K562 (cell line): Measurements from ENCODE around the gene ELP5. TPM values are rescaled to one million over a fixed set of nuclear protein-coding genes. Genes with fewer than 3 reads are reported as not detected.

Experiments used
- ADNP ChIP-seq: fragments of 200-800 bp; sonication (Bioruptor generic); IDR thresholded peaks from 2 replicates; pipeline ENCODE4 v1.6.1; 2016; ENCODE audit warnings: missing genetic modification characterization, missing compliant biosample characterization
- CAMTA2 ChIP-seq: fragments of 250-450 bp; sonication (Bioruptor Pico); conservative IDR thresholded peaks from 2 replicates; pipeline ENCODE4 v1.5.1; 2022
- CREB3L1 ChIP-seq: fragments of 450-650 bp; IDR thresholded peaks from 2 replicates; pipeline ENCODE4 v1.6.1; 2014; ENCODE audit warnings: low read depth, mild to moderate bottlenecking, moderate library complexity, borderline replicate concordance
- FOXP1 ChIP-seq: sonication (generic); formaldehyde crosslinking; IDR thresholded peaks from 2 replicates; pipeline ENCODE4 v1.8.0; 2022; ENCODE audit warnings: mild to moderate bottlenecking, missing genetic modification reagents
- MAX ChIP-seq: sonication (generic); formaldehyde crosslinking; IDR thresholded peaks from 2 replicates; pipeline ENCODE4 v1.9.0; 2022; ENCODE audit warnings: mild to moderate bottlenecking, missing genetic modification reagents
- SMAD2 ChIP-seq: fragments of 150-350 bp; IDR thresholded peaks from 2 replicates; pipeline ENCODE4 v1.6.1; 2014; ENCODE audit warnings: low read depth, mild to moderate bottlenecking, low read length
- SREBF1 ChIP-seq: fragments of 150-350 bp; IDR thresholded peaks from 2 replicates; pipeline ENCODE4 v1.6.1; 2014; ENCODE audit warnings: antibody characterized with exemption, low read depth, low read length, borderline replicate concordance
- SRSF7 ChIP-seq: fragments of 200-400 bp; formaldehyde crosslinking; optimal IDR thresholded peaks from 2 replicates; pipeline ENCODE3; 2017; ENCODE audit warnings: mild to moderate bottlenecking, low read depth, low read length
- TSC22D4 ChIP-seq: fragments of 450-650 bp; IDR thresholded peaks from 2 replicates; pipeline ENCODE4 v1.6.1; 2016; ENCODE audit warnings: missing genetic modification characterization, missing biosample characterization, control low read depth
- ZBTB7A ChIP-seq: IDR thresholded peaks from 2 replicates; pipeline ENCODE4 v1.6.1; 2011; ENCODE audit warnings: low read depth, mild to moderate bottlenecking, low read length, moderate library complexity, borderline replicate concordance; ENCODE audit not compliant: control insufficient read depth
- ZNF12 ChIP-seq: sonication (generic); formaldehyde crosslinking; IDR thresholded peaks from 2 replicates; pipeline ENCODE4 v1.4.0; 2020; ENCODE audit warnings: mild to moderate bottlenecking, missing genetic modification reagents
- ZNF75A ChIP-seq: fragments of 450-650 bp; formaldehyde crosslinking; IDR thresholded peaks from 2 replicates; pipeline ENCODE4 v1.4.0; 2020; ENCODE audit warnings: mild to moderate bottlenecking
- ZNF830 ChIP-seq: fragments of 250-450 bp; sonication (Bioruptor Pico); IDR thresholded peaks from 2 replicates; pipeline ENCODE4 v1.5.0; 2021; ENCODE audit warnings: mild to moderate bottlenecking
- polyA plus RNA-seq, 8 experiments: library from polyadenylated mRNA; depleted of rRNA in 4 of 8; stranded (reverse) in 5 of 8; unstranded in 3 of 8; fragments of >200 nt; fragmentation: Nextera tagmentation in 2 of 8; fragmentation: Illumina TruSeq in 1 of 8; extraction: Ambion mirVana in 2 of 8; extraction: Trizol in 1 of 8; gene quantifications; 2 replicates each; pipeline versions ENCODE4 v1.2.1 to v1.2.3, GENCODE V29; 2011 to 2014; ENCODE audit warnings: inconsistent platforms in 1 of 8, missing spikeins in 1 of 8
- total RNA-seq, 7 experiments: library from RNA; depleted of rRNA in 6 of 7; stranded (reverse); fragments of >200 nt in 6 of 7; fragmentation: Illumina TruSeq in 2 of 7; extraction: Trizol in 2 of 7; gene quantifications; 2 replicates each; pipeline versions ENCODE4 v1.2.1 to v1.2.3, GENCODE V29; 2011 to 2021; ENCODE audit warnings: low replicate concordance in 1 of 7
- TF ChIP-seq, protein P1 (sequence below), 2 experiments: fragments of 450-650 bp; formaldehyde crosslinking in 1 of 2; IDR thresholded peaks; 2 replicates each; pipeline versions ENCODE4 v1.4.0 to v1.6.1; 2014 to 2020; ENCODE audit warnings: mild to moderate bottlenecking in 2 of 2, borderline replicate concordance in 1 of 2, low read depth in 1 of 2
- TF ChIP-seq, protein P2 (sequence below): sonication (generic); formaldehyde crosslinking; IDR thresholded peaks from 2 replicates; pipeline ENCODE4 v1.4.0; 2020; ENCODE audit warnings: mild to moderate bottlenecking, missing genetic modification reagents

Gene ELP5
- total and polyA plus RNA-seq, 9 of the 15 experiments (the other 6 are each of a cell fraction or from before 2014, with no cell fraction given) = 25.7 to 77.9 (median 52.9) TPM

GRCh38 chr17:7214300-7215135, 37.5 kb upstream of the ELP5 start (continued):
- TF ChIP-seq CREB3L1 (no peak; the same call in 1 of the 2 replicates), ZNF75A (CRISPR knock-in tag) (no peak), SMAD2 (no peak), FOXP1 (CRISPR knock-in tag) (no peak), SREBF1 (no peak), MAX (CRISPR knock-in tag) (peak; percentile 33), ZBTB7A (peak; percentile 35; the same call in 1 of the 2 replicates), TSC22D4 (tag) (no peak), ZNF830 (CRISPR knock-in tag) (no peak), SRSF7 (no peak), ADNP (no peak), ZNF12 (CRISPR knock-in tag) (no peak), CAMTA2 (CRISPR knock-in tag) (no peak)
- TF ChIP-seq, protein P1, sequence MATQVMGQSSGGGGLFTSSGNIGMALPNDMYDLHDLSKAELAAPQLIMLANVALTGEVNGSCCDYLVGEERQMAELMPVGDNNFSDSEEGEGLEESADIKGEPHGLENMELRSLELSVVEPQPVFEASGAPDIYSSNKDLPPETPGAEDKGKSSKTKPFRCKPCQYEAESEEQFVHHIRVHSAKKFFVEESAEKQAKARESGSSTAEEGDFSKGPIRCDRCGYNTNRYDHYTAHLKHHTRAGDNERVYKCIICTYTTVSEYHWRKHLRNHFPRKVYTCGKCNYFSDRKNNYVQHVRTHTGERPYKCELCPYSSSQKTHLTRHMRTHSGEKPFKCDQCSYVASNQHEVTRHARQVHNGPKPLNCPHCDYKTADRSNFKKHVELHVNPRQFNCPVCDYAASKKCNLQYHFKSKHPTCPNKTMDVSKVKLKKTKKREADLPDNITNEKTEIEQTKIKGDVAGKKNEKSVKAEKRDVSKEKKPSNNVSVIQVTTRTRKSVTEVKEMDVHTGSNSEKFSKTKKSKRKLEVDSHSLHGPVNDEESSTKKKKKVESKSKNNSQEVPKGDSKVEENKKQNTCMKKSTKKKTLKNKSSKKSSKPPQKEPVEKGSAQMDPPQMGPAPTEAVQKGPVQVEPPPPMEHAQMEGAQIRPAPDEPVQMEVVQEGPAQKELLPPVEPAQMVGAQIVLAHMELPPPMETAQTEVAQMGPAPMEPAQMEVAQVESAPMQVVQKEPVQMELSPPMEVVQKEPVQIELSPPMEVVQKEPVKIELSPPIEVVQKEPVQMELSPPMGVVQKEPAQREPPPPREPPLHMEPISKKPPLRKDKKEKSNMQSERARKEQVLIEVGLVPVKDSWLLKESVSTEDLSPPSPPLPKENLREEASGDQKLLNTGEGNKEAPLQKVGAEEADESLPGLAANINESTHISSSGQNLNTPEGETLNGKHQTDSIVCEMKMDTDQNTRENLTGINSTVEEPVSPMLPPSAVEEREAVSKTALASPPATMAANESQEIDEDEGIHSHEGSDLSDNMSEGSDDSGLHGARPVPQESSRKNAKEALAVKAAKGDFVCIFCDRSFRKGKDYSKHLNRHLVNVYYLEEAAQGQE (IDR thresholded peaks at IDR 0.05; ENCODE audit: borderline replicate concordance) = no peak
- TF ChIP-seq, protein P1 (CRISPR knock-in tag; IDR thresholded peaks at IDR 0.05; ENCODE audit: low read depth) = no peak
- TF ChIP-seq, protein P2, sequence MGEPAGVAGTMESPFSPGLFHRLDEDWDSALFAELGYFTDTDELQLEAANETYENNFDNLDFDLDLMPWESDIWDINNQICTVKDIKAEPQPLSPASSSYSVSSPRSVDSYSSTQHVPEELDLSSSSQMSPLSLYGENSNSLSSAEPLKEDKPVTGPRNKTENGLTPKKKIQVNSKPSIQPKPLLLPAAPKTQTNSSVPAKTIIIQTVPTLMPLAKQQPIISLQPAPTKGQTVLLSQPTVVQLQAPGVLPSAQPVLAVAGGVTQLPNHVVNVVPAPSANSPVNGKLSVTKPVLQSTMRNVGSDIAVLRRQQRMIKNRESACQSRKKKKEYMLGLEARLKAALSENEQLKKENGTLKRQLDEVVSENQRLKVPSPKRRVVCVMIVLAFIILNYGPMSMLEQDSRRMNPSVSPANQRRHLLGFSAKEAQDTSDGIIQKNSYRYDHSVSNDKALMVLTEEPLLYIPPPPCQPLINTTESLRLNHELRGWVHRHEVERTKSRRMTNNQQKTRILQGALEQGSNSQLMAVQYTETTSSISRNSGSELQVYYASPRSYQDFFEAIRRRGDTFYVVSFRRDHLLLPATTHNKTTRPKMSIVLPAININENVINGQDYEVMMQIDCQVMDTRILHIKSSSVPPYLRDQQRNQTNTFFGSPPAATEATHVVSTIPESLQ (CRISPR knock-in tag) = no peak
